Measurements from ENCODE around the gene OBSL1.

Gene OBSL1

DNA sequence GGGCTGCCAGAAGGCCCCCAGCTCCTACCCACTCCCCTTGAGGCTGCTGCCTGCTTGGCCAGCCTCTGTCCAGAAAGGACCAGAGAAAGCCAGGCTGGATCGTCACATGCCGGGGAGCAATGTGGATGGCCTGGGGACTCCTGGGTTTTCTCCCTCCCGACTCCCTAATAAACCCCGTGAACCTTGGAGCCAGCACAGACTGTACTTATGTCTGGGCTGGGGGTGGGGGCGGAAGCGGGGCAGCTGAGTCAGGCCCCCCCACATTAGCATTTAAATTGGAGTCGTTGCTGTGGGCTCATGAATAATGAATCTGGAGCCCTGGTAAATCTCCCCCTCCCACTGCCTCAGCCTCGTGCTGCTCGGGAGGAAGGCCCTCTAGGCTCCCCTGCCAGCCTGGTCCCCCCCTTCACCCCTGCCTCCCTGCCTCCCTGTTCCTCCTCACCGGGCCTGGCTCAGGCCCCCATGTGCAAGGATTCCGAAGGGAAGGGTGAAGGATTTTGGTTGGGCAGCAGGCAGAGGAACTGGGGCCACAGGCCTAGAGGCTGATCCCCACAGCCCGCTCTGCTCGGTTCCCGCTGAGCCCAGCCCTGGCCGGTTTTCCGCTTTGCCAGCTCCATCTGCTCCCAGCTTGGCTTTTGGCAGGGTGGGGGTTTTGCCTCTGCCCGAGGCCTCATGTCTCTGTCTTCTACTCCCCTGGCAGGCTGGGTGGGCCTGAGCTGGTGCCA lies 64.4 kb downstream of the OBSL1 start:
- Mint-ChIP-seq H3K4me3 (no peak overlapping the region), H3K27me3 (ENCODE audit: low read depth) (peaks cover 26% of the 10 kb centered on the region), H3K4me1 (ENCODE audit: low read depth) (peaks cover 8% of the 10 kb centered on the region), H3K27ac (no peak overlapping the region), H3K36me3 (ENCODE audit: low read depth) (peaks cover 9% of the 10 kb centered on the region), H3K9me3 (no peaks in the 10 kb centered on the region)
- DNase-seq (ENCODE audit: low spot score): no peak

- no peak for DNase-seq (ENCODE audit: low spot score)
- peaks cover 11% of the 10 kb centered on the region for H3K4me1 Mint-ChIP-seq (ENCODE audit: low read depth)
- peaks cover 20% of the 10 kb centered on the region for H3K27me3 Mint-ChIP-seq (ENCODE audit: low read depth)
- no peaks in the 10 kb centered on the region for H3K9me3 Mint-ChIP-seq
- no peak overlapping the region for H3K27ac Mint-ChIP-seq
- H3K36me3 Mint-ChIP-seq (ENCODE audit: low read depth): peaks cover 10% of the 10 kb centered on the region
- no peak overlapping the region for H3K4me3 Mint-ChIP-seq
These were observed 65.1 kb downstream of the OBSL1 start for GRCh38 chr2:219506153-219506801.

- Mint-ChIP-seq H3K36me3 (ENCODE audit: low read depth) (peaks cover 13% of the 10 kb centered on the region), H3K27me3 (ENCODE audit: low read depth) (peaks cover 13% of the 10 kb centered on the region), H3K4me1 (ENCODE audit: low read depth) (peaks cover 13% of the 10 kb centered on the region), H3K4me3 (no peak overlapping the region), H3K27ac (no peak overlapping the region), H3K9me3 (no peaks in the 10 kb centered on the region)
- DNase-seq (ENCODE audit: low spot score): no peak
These were observed 65.8 kb downstream of the OBSL1 start for GRCh38 chr2:219505585-219505984.

DNA sequence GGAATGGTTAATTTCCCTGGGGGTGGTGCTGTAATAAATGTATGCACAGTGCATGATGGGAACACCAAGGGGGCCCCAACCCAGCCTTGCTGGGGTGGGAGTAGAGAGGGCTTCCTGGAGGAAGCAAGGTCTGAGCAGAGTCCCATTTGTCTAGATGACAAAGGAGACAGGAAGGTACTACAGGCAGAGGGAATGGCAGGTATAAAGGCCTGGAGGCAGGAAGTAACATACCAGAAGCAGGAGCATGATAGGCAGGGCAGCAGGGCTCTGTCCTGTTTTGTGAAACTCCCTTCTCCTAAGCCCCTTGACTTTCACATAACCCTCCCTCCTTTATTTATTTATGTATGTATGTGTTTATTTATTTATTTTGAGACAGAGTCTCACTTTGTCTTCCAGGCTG lies 68.7 kb downstream of the OBSL1 start:
- H3K9me3 Mint-ChIP-seq: no peaks in the 10 kb centered on the region

DNA sequence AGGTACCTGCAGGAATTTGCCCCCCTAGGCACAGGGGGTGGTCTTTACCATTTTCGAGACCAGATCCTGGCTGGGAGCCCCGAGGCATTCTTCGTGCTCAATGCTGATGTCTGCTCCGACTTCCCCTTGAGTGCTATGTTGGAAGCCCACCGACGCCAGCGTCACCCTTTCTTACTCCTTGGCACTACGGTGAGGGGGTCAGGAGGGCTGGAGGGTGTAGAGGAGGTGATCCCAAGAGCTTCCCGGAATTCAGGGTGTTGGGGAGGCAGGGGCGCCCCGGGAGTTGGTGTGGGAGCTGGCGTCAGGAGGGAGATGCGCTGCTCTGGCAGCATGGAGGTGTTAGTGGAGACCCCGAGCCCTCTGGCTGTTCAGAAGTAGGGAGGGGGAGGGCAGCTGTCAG lies 69.5 kb downstream of the OBSL1 start:
- Mint-ChIP-seq H3K9me3 (no peaks in the 10 kb centered on the region), H3K27me3 (ENCODE audit: low read depth) (peaks cover 13% of the 10 kb centered on the region), H3K4me1 (ENCODE audit: low read depth) (peaks cover 28% of the 10 kb centered on the region), H3K36me3 (ENCODE audit: low read depth) (peaks cover 14% of the 10 kb centered on the region), H3K27ac (peak overlapping the region; percentile 8), H3K4me3 (no peak overlapping the region)
- DNase-seq (ENCODE audit: low spot score): no peak

More for the DNA sequence above, 68.7 kb downstream of the OBSL1 start:
- Mint-ChIP-seq H3K27me3 (ENCODE audit: low read depth) (peaks cover 6% of the 10 kb centered on the region), H3K36me3 (ENCODE audit: low read depth) (peaks cover 14% of the 10 kb centered on the region), H3K27ac (no peak overlapping the region), H3K4me3 (no peak overlapping the region), H3K4me1 (ENCODE audit: low read depth) (peaks cover 24% of the 10 kb centered on the region)
- no peak for DNase-seq (ENCODE audit: low spot score)

Data from T-helper 2 cell treated with Interferon-gamma antibody and Interleukin-4, amounts not matched to agents 5 μg/mL and 100 μg/mL, for 36 hours (primary cell).